Testis (tissue), 2 donors: Measurements from ENCODE around the gene PLA2R1.

Source experiments
- POLR2A ChIP-seq: fragments of 450-650 bp; IDR thresholded peaks from one replicate; pipeline ENCODE4 v1.6.1; 2017; ENCODE audit warnings: antibody characterized with exemption, mild to moderate bottlenecking, moderate library complexity
- TF ChIP-seq, protein P1 (sequence below), 3 experiments: fragments of 450-650 bp in 2 of 3; fragments of 200-600 bp in 1 of 3; sonication (generic) in 1 of 3; IDR thresholded peaks; one replicate each; pipeline ENCODE4 v1.5.1; 2016 to 2019; ENCODE audit warnings: antibody characterized with exemption in 3 of 3, mild to moderate bottlenecking in 2 of 3, moderate library complexity in 1 of 3

DNA sequence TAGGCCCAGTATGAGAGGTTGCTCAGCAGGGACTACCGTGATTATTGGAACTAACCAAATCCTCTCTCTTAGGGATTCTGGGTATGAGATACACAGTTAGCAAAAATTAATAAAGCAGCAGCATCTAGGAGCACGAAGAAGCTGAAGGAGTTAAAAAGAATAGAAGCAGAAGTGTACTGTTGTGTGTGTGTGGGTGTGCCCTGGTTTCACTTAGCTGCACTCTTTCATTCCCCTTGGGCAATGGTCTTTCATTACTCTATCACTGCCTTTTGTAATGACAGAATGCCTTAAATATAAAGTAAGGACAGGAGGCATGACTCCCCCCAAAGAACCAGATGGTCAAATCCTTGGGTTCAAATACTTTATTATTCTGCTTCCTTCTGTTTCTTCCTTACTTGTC, 148.5 kb downstream of the PLA2R1 start:
- TF ChIP-seq, protein P1, sequence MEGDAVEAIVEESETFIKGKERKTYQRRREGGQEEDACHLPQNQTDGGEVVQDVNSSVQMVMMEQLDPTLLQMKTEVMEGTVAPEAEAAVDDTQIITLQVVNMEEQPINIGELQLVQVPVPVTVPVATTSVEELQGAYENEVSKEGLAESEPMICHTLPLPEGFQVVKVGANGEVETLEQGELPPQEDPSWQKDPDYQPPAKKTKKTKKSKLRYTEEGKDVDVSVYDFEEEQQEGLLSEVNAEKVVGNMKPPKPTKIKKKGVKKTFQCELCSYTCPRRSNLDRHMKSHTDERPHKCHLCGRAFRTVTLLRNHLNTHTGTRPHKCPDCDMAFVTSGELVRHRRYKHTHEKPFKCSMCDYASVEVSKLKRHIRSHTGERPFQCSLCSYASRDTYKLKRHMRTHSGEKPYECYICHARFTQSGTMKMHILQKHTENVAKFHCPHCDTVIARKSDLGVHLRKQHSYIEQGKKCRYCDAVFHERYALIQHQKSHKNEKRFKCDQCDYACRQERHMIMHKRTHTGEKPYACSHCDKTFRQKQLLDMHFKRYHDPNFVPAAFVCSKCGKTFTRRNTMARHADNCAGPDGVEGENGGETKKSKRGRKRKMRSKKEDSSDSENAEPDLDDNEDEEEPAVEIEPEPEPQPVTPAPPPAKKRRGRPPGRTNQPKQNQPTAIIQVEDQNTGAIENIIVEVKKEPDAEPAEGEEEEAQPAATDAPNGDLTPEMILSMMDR (IDR thresholded peaks at IDR 0.05), result no peak
- no peak for TF ChIP-seq POLR2A
